Omental fat pad (tissue), 4 donors: Measurements from ENCODE around the gene TMEM129. TPM values are rescaled to one million over a fixed set of nuclear protein-coding genes. Genes with fewer than 3 reads are reported as not detected.

Experiments
- ATAC-seq: fragments of 150-250 bp; one replicate; pipeline ENCODE4 v1.9.1; 2016; ENCODE audit warnings: mild to moderate bottlenecking, moderate library complexity; ENCODE audit not compliant: low FRiP score
- DNase-seq: peaks from one replicate; pipeline ENCODE4 v3.0.0-alpha.2; 2019; ENCODE audit warnings: low spot score
- CTCF ChIP-seq, 3 donors: fragments of 450-650 bp; IDR thresholded peaks; one replicate each; pipeline ENCODE4 v1.5.1; 2016 to 2017; ENCODE audit warnings: antibody characterized with exemption in 3 of 3, mild to moderate bottlenecking in 3 of 3, moderate library complexity in 2 of 3
- total RNA-seq, 4 donors: library from RNA; depleted of rRNA; stranded (reverse); fragments of >200 nt; gene quantifications; one replicate each; pipeline ENCODE4 v1.1.0, GENCODE V29; 2016

The TMEM129 gene
- total RNA-seq, 4 donors from 2014 or later, result 31.9 to 59.0 (median 43.5) TPM

DNA sequence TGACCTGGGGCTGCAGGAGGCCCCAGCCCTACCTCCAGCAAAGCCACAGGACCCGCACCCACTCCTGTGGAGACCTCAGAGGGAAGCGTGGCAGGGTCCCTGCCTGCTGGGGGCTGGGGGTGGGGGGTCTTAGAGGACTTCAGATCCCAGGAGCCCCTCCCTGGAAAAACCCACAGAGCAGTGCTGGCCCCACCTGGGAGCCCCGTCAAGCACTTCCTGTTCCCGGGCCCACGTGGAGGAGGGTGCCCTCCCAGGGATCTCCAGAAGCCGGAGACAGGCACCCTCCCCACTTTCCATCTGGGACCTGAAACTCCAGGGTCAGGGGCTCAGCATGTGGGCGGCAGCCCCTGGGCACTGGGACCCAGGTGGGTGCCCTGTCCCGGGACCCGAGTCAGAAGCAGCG is 32.2 kb upstream of the TMEM129 start:
- DNase-seq (no peak), ATAC-seq (no peak)
- TF ChIP-seq CTCF (IDR thresholded peaks at IDR 0.05), result no peak

- DNase-seq, result no peak
- no peak for TF ChIP-seq CTCF (IDR thresholded peaks at IDR 0.05)
- peak; percentile 54 for ATAC-seq
Observed at GRCh38 chr4:1752284-1753041, 31.3 kb upstream of the TMEM129 start.

- ATAC-seq, result no peak
- TF ChIP-seq CTCF (IDR thresholded peaks at IDR 0.05), result no peak
- DNase-seq, result no peak
Observed at GRCh38 chr4:1751919-1752283, 30.8 kb upstream of the TMEM129 start.

GRCh38 chr4:1751155-1751918 is 30.2 kb upstream of the TMEM129 start:
- ATAC-seq, result no peak
- no peak for DNase-seq
- TF ChIP-seq CTCF (IDR thresholded peaks at IDR 0.05), result no peak

DNA sequence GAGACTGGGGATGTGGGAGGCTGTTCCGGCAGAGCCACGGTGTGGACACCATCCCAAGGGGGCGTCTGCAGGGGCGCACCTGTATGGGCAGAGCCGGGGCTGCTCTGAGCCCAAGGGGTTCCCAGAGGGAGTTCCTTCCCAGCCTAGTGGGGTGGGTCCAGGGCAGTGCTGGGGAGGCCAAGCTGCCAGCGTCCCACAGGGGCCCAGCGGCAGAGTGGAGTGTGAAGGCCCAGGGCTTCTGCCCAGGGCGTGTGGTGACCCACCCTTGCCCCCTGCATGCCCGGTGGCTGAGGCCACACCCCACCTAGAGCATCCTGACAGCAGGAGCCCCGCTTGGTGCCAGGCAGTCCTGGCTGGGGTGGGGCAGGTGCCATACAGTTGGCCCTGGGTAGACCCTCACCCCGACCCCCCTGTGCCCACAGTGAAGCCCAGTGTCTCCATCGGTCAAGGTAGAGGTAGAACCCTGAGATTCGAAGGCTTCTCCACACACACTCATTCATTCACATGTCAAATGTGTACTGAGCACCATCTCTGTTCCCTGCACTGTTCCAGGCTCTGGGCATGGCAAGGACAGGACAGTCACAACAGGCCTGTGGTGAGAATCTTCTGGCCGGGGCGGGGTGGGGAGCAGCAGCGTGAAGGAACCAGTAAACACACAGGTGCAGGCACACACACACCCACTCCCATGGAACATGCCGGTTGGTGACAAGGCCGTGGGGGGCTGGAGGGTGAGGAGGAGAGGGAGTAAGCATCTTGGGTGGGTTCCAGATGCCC is 29.4 kb upstream of the TMEM129 start:
- no peak for DNase-seq
- TF ChIP-seq CTCF (IDR thresholded peaks at IDR 0.05), result no peak
- ATAC-seq, result no peak

DNA sequence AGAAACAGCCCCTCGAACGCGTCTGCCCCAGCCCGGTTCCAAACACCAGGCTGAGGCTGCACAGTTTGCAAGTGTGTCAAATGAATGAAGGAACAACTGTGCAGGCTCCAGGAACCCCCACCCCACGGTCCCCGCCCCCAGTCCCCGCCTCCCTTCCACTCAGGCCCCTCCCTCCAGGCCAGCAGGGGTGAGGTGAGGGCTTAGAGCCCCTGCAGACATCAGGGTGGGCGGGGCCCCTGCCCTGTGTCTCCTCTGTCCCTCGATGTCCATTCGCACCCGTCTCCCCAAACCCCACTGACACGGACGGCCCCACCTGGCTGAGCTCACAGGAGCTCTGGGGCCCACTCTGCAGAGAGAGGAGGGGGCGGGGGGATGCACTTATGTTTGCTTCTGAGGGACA is 28.7 kb upstream of the TMEM129 start:
- no peak for ATAC-seq
- no peak for TF ChIP-seq CTCF (IDR thresholded peaks at IDR 0.05)
- DNase-seq, result no peak
